WERI-Rb-1 (cell line): ENCODE results near the gene PLCG2.
"Not testable (repeated sequence)": the region's sequence is repeated elsewhere in the genome, so short reads cannot be mapped to it uniquely, and the experiment has no call there.

Experiments used
- DNase-seq: peaks from one replicate; pipeline ENCODE4 v3.0.0-alpha.2; 2020
- H3K27ac ChIP-seq: fragments of 250-450 bp; sonication (Bioruptor Pico); 2 replicates; pipeline ENCODE4 v1.5.1; 2020; ENCODE audit warnings: mild to moderate bottlenecking, moderate library complexity
- H3K27me3 ChIP-seq: fragments of 250-450 bp; sonication (Bioruptor Pico); 2 replicates; pipeline ENCODE4 v1.5.1; 2021; ENCODE audit warnings: mild to moderate bottlenecking, low read depth, moderate library complexity; ENCODE audit not compliant: insufficient read depth, severe bottlenecking
- H3K36me3 ChIP-seq: fragments of 250-450 bp; sonication (Bioruptor Pico); 2 replicates; pipeline ENCODE4 v1.5.1; 2020; ENCODE audit warnings: mild to moderate bottlenecking, moderate library complexity
- H3K4me3 ChIP-seq: 2 replicates; pipeline ENCODE4 v1.5.1; 2011; ENCODE audit warnings: low read depth, mild to moderate bottlenecking, control low read depth, low read length
- H3K9me3 ChIP-seq: fragments of 250-450 bp; sonication (Bioruptor Pico); 2 replicates; pipeline ENCODE4 v1.5.1; 2021; ENCODE audit warnings: mild to moderate bottlenecking, moderate library complexity; ENCODE audit not compliant: severe bottlenecking
- CTCF ChIP-seq: IDR thresholded peaks from 2 replicates; pipeline ENCODE4 v1.5.1; 2011; ENCODE audit warnings: low read depth, mild to moderate bottlenecking, control low read depth, inconsistent platforms, low read length

Gene PLCG2

GRCh38 chr16:81756615-81757356 lies 22.3 kb upstream of the PLCG2 start:
- DNase-seq, result no peak
- no peaks in the 10 kb centered on the region for H3K27me3 ChIP-seq
- no peak overlapping the region for H3K4me3 ChIP-seq
- H3K9me3 ChIP-seq, result no peaks in the 10 kb centered on the region
- TF ChIP-seq CTCF, result no peak
- no peaks in the 10 kb centered on the region for H3K36me3 ChIP-seq
- no peak overlapping the region for H3K27ac ChIP-seq

GRCh38 chr16:81758376-81758775 lies 20.7 kb upstream of the PLCG2 start:
- Histone ChIP-seq H3K27me3 (no peaks in the 10 kb centered on the region), H3K27ac (no peak overlapping the region), H3K36me3 (no peaks in the 10 kb centered on the region), H3K9me3 (no peaks in the 10 kb centered on the region), H3K4me3 (no peak overlapping the region)
- no peak for TF ChIP-seq CTCF
- DNase-seq, result no peak

- H3K27me3 ChIP-seq, H3K27ac ChIP-seq, H3K4me3 ChIP-seq, H3K9me3 ChIP-seq, H3K36me3 ChIP-seq, DNase-seq: not testable (repeated sequence)
Observed at GRCh38 chr16:81762322-81762721, 16.8 kb upstream of the PLCG2 start.

DNA sequence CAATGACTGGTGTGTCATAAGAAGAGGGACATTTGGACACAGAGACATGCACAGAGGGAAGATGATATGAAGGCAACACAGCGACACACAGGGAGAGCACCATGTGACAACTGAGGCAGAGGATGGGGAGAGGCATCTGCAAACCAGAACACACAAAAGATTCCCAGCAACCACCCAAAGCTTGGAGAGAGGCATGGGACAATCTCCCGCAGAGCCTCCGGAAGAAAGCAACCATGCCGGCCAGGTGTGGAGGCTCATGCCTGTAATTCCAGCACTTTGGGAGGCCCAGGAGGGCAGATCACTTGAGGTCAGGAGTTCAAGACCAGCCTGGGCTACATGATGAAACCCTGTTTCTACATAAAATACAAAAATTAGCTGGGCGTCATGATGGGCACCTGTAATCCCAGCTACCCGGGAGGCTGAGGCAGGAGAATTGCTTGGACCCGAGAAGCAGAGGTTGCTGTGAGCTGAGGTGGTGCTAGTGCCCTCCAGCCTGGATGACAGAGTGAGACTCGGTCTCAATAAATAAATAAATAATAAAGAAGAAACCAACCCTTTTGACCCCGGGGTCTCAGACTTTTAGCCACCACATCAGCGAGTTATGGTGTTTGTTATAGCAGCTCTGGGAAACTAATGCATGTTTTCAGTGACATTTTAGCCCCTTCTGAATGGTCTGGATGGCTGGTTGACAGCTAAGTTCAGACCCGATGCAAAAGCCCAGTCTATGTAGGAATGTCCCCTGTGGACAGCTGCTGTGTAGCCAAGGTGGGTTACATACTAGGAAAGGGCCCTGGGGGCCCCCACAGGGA lies 13.8 kb upstream of the PLCG2 start:
- H3K4me3 ChIP-seq, result no peak overlapping the region
- no peaks in the 10 kb centered on the region for H3K36me3 ChIP-seq
- no peak for TF ChIP-seq CTCF
- no peaks in the 10 kb centered on the region for H3K9me3 ChIP-seq
- no peak for DNase-seq
- no peak overlapping the region for H3K27ac ChIP-seq
- H3K27me3 ChIP-seq, result no peaks in the 10 kb centered on the region

GRCh38 chr16:81765969-81766368 lies 13.1 kb upstream of the PLCG2 start:
- no peaks in the 10 kb centered on the region for H3K27me3 ChIP-seq
- H3K9me3 ChIP-seq, result no peaks in the 10 kb centered on the region
- no peak for TF ChIP-seq CTCF
- no peak overlapping the region for H3K27ac ChIP-seq
- no peak for DNase-seq
- no peak overlapping the region for H3K4me3 ChIP-seq
- no peaks in the 10 kb centered on the region for H3K36me3 ChIP-seq

- Histone ChIP-seq H3K27ac (no peak overlapping the region), H3K9me3 (no peaks in the 10 kb centered on the region), H3K27me3 (no peaks in the 10 kb centered on the region), H3K36me3 (no peaks in the 10 kb centered on the region), H3K4me3 (no peak overlapping the region)
- DNase-seq, result no peak
- TF ChIP-seq CTCF, result no peak
Observed at GRCh38 chr16:81767987-81768592, 11.0 kb upstream of the PLCG2 start.
